NCI-H2227 (cell line): ENCODE results near the gene ARHGEF4.

ENCODE experiments used
- DNase-seq: peaks from one replicate; lab custom pipeline; 2025; ENCODE audit not compliant: unreplicated experiment; lab: John Stamatoyannopoulos, UW

Gene ARHGEF4

GRCh38 chr2:130834931-130835765, 1.6 kb upstream of the ARHGEF4 start:
- DNase-seq = peak; percentile 24

- DNase-seq = no peak
These were observed 1.0 kb upstream of the ARHGEF4 start for GRCh38 chr2:130835766-130836015.

GRCh38 chr2:130837175-130837810, 579 bp downstream of the ARHGEF4 start:
- DNase-seq = no peak

- DNase-seq = no peak
These were observed 1.3 kb downstream of the ARHGEF4 start for GRCh38 chr2:130837811-130838565.

GRCh38 chr2:130839011-130839780, 2.5 kb downstream of the ARHGEF4 start:
- no peak for DNase-seq

GRCh38 chr2:130840506-130840905, 3.8 kb downstream of the ARHGEF4 start:
- no peak for DNase-seq

- no peak for DNase-seq
These were observed 5.1 kb downstream of the ARHGEF4 start for GRCh38 chr2:130841741-130842365.

GRCh38 chr2:130842770-130843169, 6.1 kb downstream of the ARHGEF4 start:
- no peak for DNase-seq

- no peak for DNase-seq
These were observed 6.7 kb downstream of the ARHGEF4 start for GRCh38 chr2:130843321-130843985.

- DNase-seq = no peak
These were observed 7.4 kb downstream of the ARHGEF4 start for GRCh38 chr2:130844161-130844560.

- no peak for DNase-seq
These were observed 8.9 kb downstream of the ARHGEF4 start for GRCh38 chr2:130845505-130846085.

- no peak for DNase-seq
These were observed 9.5 kb downstream of the ARHGEF4 start for GRCh38 chr2:130846233-130846632.

GRCh38 chr2:130846686-130847375, 10.1 kb downstream of the ARHGEF4 start:
- no peak for DNase-seq

GRCh38 chr2:130847776-130848525, 11.2 kb downstream of the ARHGEF4 start:
- DNase-seq = no peak

GRCh38 chr2:130848526-130849210, 12.0 kb downstream of the ARHGEF4 start:
- no peak for DNase-seq

GRCh38 chr2:130849896-130850787, 13.4 kb downstream of the ARHGEF4 start:
- DNase-seq = no peak
